Large intestine (tissue), 3 donors: Measurements from ENCODE around the gene EPB41L4A. TPM values are rescaled to one million over a fixed set of nuclear protein-coding genes. Genes with fewer than 3 reads are reported as not detected.

ENCODE experiments used
- DNase-seq, 2 donors: peaks; one replicate each; pipeline versions ENCODE4 v3.0.0 to v3.0.0-alpha.2; 2013
- H3K27ac ChIP-seq: one replicate; pipeline ENCODE4 v1.5.1; 2013; ENCODE audit warnings: low read length
- H3K27me3 ChIP-seq: 2 replicates; pipeline ENCODE4 v1.6.1; 2013; ENCODE audit warnings: low read length; ENCODE audit not compliant: control insufficient read depth, insufficient read depth
- H3K36me3 ChIP-seq: 2 replicates; pipeline ENCODE4 v1.6.1; 2013; ENCODE audit warnings: low read length; ENCODE audit not compliant: control insufficient read depth, insufficient read depth
- H3K4me1 ChIP-seq: one replicate; pipeline ENCODE4 v1.6.1; 2013; ENCODE audit warnings: low read length; ENCODE audit not compliant: control insufficient read depth, insufficient read depth
- H3K4me3 ChIP-seq: one replicate; pipeline ENCODE4 v1.5.1; 2013; ENCODE audit warnings: low read length
- H3K9me3 ChIP-seq: one replicate; pipeline ENCODE4 v1.6.1; 2013; ENCODE audit warnings: mild to moderate bottlenecking, low read depth, low read length, moderate library complexity; ENCODE audit not compliant: control insufficient read depth
- WGBS: methylation state at CpG from one replicate; pipeline ENCODE4 v1.1.5; 2013; ENCODE audit warnings: low lambda C conversion rate; ENCODE audit not compliant: insufficient coverage; 5-methylcytosine and 5-hydroxymethylcytosine counted together
- polyA plus RNA-seq: library from polyadenylated mRNA; unstranded; fragments of 120-200 nt; gene quantifications from one replicate; pipeline ENCODE4 v1.2.1, GENCODE V29; 2013

EPB41L4A gene
- polyA plus RNA-seq, 1 donor = 2.2 TPM

DNA sequence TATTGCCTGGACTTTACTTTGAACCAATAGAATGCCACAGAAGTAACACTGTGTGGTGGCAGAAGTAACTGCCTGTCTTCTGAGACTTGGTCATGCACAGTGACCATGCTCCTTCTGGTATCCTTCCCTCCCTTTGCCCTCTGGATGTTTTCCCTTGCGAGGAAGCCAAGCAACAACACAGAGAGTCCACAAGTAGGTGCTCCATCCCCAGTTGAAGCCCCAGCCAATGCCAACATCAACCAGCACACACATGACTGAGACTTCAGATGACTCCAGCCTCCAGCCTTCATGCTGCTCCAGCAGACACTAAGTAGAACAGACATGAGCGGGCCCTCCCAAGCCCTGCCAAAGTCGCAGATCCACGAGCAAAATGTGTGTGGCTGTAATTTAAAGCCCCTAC lies 129.6 kb downstream of the EPB41L4A start:
- WGBS = no CpG with 5 or more reads among the region's 4 CpGs
- no peaks in the 10 kb centered on the region for H3K4me1 ChIP-seq
- H3K4me3 ChIP-seq = no peak overlapping the region
- H3K27me3 ChIP-seq = no peaks in the 10 kb centered on the region
- no peak overlapping the region for H3K27ac ChIP-seq
- DNase-seq = no peak
- H3K9me3 ChIP-seq = no peaks in the 10 kb centered on the region
- H3K36me3 ChIP-seq = no peaks in the 10 kb centered on the region

GRCh38 chr5:112283943-112284929 lies 134.8 kb downstream of the EPB41L4A start:
- Histone ChIP-seq H3K27me3 (no peaks in the 10 kb centered on the region), H3K36me3 (no peaks in the 10 kb centered on the region), H3K4me3 (no peak overlapping the region), H3K4me1 (no peaks in the 10 kb centered on the region), H3K9me3 (no peaks in the 10 kb centered on the region), H3K27ac (no peak overlapping the region)
- no peak for DNase-seq
- 60% methylated on average over 1 of the region's 5 CpGs for WGBS

DNA sequence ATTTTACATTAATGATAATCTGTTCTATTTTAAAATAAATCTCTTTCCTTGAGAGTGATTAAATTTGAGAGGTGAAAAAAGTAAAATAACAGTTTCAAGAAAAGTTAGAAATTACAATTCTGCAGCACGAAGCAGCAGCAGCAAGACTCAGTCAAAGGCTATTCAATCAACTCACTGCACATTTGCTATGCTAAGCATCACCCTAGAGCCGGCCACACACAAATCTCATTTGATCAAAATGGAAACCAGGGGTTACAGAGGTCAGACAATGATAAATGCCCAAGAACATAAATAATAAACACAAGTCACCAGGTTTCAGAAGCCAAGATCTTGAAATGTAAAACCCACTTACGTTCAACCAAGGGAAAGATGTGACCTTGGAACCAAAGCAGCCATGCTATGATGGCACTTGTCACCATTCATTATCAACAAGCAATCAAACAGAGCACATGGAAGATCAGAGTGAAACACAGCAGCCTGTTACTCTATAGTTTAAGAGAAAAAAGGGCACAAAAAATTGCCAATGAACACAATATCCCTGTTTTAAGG lies 136.0 kb downstream of the EPB41L4A start:
- no peaks in the 10 kb centered on the region for H3K9me3 ChIP-seq
- H3K27ac ChIP-seq = no peak overlapping the region
- no peaks in the 10 kb centered on the region for H3K4me1 ChIP-seq
- H3K27me3 ChIP-seq = no peaks in the 10 kb centered on the region
- no CpG with 5 or more reads among the region's 3 CpGs for WGBS
- DNase-seq = no peak
- H3K4me3 ChIP-seq = no peak overlapping the region
- no peaks in the 10 kb centered on the region for H3K36me3 ChIP-seq

- no peaks in the 10 kb centered on the region for H3K4me1 ChIP-seq
- H3K27ac ChIP-seq = no peak overlapping the region
- 83% methylated on average over 1 of the region's 5 CpGs for WGBS
- no peaks in the 10 kb centered on the region for H3K9me3 ChIP-seq
- DNase-seq = no peak
- no peaks in the 10 kb centered on the region for H3K36me3 ChIP-seq
- no peaks in the 10 kb centered on the region for H3K27me3 ChIP-seq
- H3K4me3 ChIP-seq = no peak overlapping the region
These were observed 140.0 kb downstream of the EPB41L4A start for GRCh38 chr5:112279082-112279481.

DNA sequence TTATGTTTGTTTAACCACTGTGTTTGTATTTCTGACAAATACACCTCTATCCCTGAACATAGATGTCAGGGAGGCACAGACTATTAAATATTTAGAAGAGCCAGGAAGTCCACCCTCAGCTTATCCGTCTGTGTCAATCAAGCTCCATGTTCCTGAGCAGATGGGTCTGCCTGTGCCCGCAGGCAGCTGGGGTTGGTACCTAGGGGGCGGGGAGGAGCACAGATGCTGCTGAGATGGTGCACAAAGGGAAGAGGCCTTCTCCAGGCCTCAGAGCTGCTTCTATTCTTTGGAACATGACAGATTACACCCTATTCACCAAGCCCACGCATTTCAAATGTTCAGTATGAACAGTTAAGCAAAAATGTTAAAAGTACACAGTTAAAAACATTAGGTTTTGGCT lies 142.1 kb downstream of the EPB41L4A start:
- WGBS = 67% methylated on average over 1 of the region's 4 CpGs
- no peaks in the 10 kb centered on the region for H3K27me3 ChIP-seq
- H3K27ac ChIP-seq = no peak overlapping the region
- no peak overlapping the region for H3K4me3 ChIP-seq
- no peaks in the 10 kb centered on the region for H3K9me3 ChIP-seq
- DNase-seq = no peak
- H3K36me3 ChIP-seq = no peaks in the 10 kb centered on the region
- H3K4me1 ChIP-seq = no peaks in the 10 kb centered on the region

DNA sequence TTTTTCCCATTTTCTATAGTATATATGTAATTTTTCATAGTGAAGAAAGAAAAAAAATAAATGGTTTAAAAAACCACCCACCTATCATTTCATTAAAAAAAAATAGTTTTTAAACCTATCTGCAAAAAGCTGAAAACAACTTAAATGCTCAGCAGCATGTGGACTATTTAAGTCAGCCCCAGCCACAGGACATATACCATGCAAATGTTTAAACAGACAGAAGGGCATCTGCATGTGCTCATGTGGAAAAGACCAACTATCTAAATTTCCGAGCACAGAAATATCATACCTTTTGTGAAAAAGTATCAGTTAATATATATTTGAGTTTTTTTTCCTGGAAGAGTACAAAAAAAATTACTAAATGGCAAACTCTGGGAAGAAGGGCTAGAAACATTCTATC lies 143.4 kb downstream of the EPB41L4A start:
- Histone ChIP-seq H3K27me3 (no peaks in the 10 kb centered on the region), H3K36me3 (no peaks in the 10 kb centered on the region), H3K9me3 (no peaks in the 10 kb centered on the region), H3K4me1 (no peaks in the 10 kb centered on the region), H3K27ac (no peak overlapping the region), H3K4me3 (no peak overlapping the region)
- WGBS = no CpG with 5 or more reads among the region's 1 CpG
- no peak for DNase-seq

- 96% methylated on average over 3 of the region's 4 CpGs for WGBS
- no peak for DNase-seq
- Histone ChIP-seq H3K36me3 (no peaks in the 10 kb centered on the region), H3K4me1 (no peaks in the 10 kb centered on the region), H3K4me3 (no peak overlapping the region), H3K9me3 (no peaks in the 10 kb centered on the region), H3K27ac (no peak overlapping the region), H3K27me3 (no peaks in the 10 kb centered on the region)
These were observed 148.5 kb downstream of the EPB41L4A start for GRCh38 chr5:112270299-112271293.

- Histone ChIP-seq H3K4me3 (no peak overlapping the region), H3K36me3 (no peaks in the 10 kb centered on the region), H3K4me1 (no peaks in the 10 kb centered on the region), H3K27me3 (no peaks in the 10 kb centered on the region), H3K27ac (no peak overlapping the region), H3K9me3 (no peaks in the 10 kb centered on the region)
- no peak for DNase-seq
- 60% methylated on average over 1 of the region's 4 CpGs for WGBS
These were observed 151.8 kb downstream of the EPB41L4A start for GRCh38 chr5:112267231-112267630.

GRCh38 chr5:112264666-112265065 lies 154.4 kb downstream of the EPB41L4A start:
- DNase-seq = no peak
- WGBS = 97% methylated on average over 3 of the region's 3 CpGs
- no peak overlapping the region for H3K27ac ChIP-seq

GRCh38 chr5:112264151-112264550 lies 154.9 kb downstream of the EPB41L4A start:
- 100% methylated on average over 2 of the region's 4 CpGs for WGBS
- no peaks in the 10 kb centered on the region for H3K27me3 ChIP-seq
- no peaks in the 10 kb centered on the region for H3K9me3 ChIP-seq
- no peaks in the 10 kb centered on the region for H3K4me1 ChIP-seq
- no peaks in the 10 kb centered on the region for H3K36me3 ChIP-seq
- H3K27ac ChIP-seq = no peak overlapping the region
- DNase-seq = no peak
- no peak overlapping the region for H3K4me3 ChIP-seq

More at GRCh38 chr5:112264666-112265065, 154.4 kb downstream of the EPB41L4A start:
- H3K4me1 ChIP-seq = no peaks in the 10 kb centered on the region
- H3K9me3 ChIP-seq = no peaks in the 10 kb centered on the region
- no peaks in the 10 kb centered on the region for H3K36me3 ChIP-seq
- H3K4me3 ChIP-seq = no peak overlapping the region
- no peaks in the 10 kb centered on the region for H3K27me3 ChIP-seq
